CD4-positive, alpha-beta T cell treated with Interleukin-1 beta for 1 hour (primary cell): ENCODE data around the gene SPECC1.
"Not testable (repeated sequence)": the region's sequence is repeated elsewhere in the genome, so short reads cannot be mapped to it uniquely, and the experiment has no call there.

ENCODE experiments used
- DNase-seq, 2 donors: peaks; one replicate each; pipeline ENCODE4 v3.0.0-alpha.2; 2020 to 2022

The SPECC1 gene

GRCh38 chr17:20010099-20010863, 1.1 kb downstream of the SPECC1 start:
- peak in 1 of 2 donors; percentile 15 for DNase-seq

- no peak for DNase-seq
These were observed 1.8 kb downstream of the SPECC1 start for GRCh38 chr17:20010936-20011335.

- DNase-seq, result no peak
These were observed 2.9 kb downstream of the SPECC1 start for GRCh38 chr17:20012017-20012536.

- not testable (repeated sequence) for DNase-seq
These were observed 7.4 kb downstream of the SPECC1 start for GRCh38 chr17:20016475-20016992.

GRCh38 chr17:20022701-20023100, 13.5 kb downstream of the SPECC1 start:
- DNase-seq, result no peak

GRCh38 chr17:20026960-20027359, 17.8 kb downstream of the SPECC1 start:
- DNase-seq, result no peak

GRCh38 chr17:20028443-20028842, 19.3 kb downstream of the SPECC1 start:
- no peak for DNase-seq

GRCh38 chr17:20032636-20033035, 23.5 kb downstream of the SPECC1 start:
- no peak for DNase-seq

GRCh38 chr17:20033415-20033814, 24.3 kb downstream of the SPECC1 start:
- DNase-seq, result no peak

GRCh38 chr17:20035501-20035900, 26.3 kb downstream of the SPECC1 start:
- no peak for DNase-seq

GRCh38 chr17:20037286-20037685, 28.1 kb downstream of the SPECC1 start:
- DNase-seq, result not testable (repeated sequence)

- DNase-seq, result no peak
These were observed 29.9 kb downstream of the SPECC1 start for GRCh38 chr17:20039037-20039436.

- no peak for DNase-seq
These were observed 31.1 kb downstream of the SPECC1 start for GRCh38 chr17:20040216-20040615.

GRCh38 chr17:20043021-20043420, 33.9 kb downstream of the SPECC1 start:
- peak in 1 of 2 donors; percentile 19 for DNase-seq

- DNase-seq, result no peak
These were observed 36.3 kb downstream of the SPECC1 start for GRCh38 chr17:20045476-20045875.

- no peak for DNase-seq
These were observed 37.5 kb downstream of the SPECC1 start for GRCh38 chr17:20046629-20047028.

GRCh38 chr17:20051624-20052023, 42.5 kb downstream of the SPECC1 start:
- DNase-seq, result no peak

GRCh38 chr17:20053361-20053964, 44.3 kb downstream of the SPECC1 start:
- no peak for DNase-seq

GRCh38 chr17:20059728-20060188, 50.6 kb downstream of the SPECC1 start:
- DNase-seq, result no peak

- peak in 1 of 2 donors; percentile 36 for DNase-seq
These were observed 54.8 kb downstream of the SPECC1 start for GRCh38 chr17:20063665-20064648.

GRCh38 chr17:20066253-20066652, 57.1 kb downstream of the SPECC1 start:
- no peak for DNase-seq

- no peak for DNase-seq
These were observed 58.6 kb downstream of the SPECC1 start for GRCh38 chr17:20067711-20068110.

GRCh38 chr17:20068445-20068844, 59.3 kb downstream of the SPECC1 start:
- no peak for DNase-seq
